Measurements from ENCODE around the gene CA10.

Gene CA10

DNA sequence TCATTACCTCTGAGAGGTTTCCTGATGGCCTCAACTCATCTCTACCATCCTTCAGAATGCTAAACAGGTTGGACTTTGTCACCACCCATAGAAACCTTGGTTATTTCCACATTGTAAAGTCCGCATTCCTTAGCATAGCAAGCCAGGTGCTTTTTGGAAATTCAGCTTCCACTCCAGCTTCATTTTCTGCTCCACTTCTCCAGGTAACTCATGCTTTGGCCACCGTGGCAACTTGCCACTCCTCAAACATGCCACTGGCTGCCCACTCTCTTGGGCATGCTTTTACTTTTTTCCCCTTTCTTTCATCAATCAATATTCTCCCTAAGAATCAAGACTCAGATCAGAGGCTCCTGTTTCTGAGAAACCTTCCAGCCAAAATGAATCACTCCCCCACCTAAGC is 203.3 kb downstream of the CA10 start:
- DNase-seq (ENCODE audit: low spot score) = no peak
- TF ChIP-seq, protein P1, sequence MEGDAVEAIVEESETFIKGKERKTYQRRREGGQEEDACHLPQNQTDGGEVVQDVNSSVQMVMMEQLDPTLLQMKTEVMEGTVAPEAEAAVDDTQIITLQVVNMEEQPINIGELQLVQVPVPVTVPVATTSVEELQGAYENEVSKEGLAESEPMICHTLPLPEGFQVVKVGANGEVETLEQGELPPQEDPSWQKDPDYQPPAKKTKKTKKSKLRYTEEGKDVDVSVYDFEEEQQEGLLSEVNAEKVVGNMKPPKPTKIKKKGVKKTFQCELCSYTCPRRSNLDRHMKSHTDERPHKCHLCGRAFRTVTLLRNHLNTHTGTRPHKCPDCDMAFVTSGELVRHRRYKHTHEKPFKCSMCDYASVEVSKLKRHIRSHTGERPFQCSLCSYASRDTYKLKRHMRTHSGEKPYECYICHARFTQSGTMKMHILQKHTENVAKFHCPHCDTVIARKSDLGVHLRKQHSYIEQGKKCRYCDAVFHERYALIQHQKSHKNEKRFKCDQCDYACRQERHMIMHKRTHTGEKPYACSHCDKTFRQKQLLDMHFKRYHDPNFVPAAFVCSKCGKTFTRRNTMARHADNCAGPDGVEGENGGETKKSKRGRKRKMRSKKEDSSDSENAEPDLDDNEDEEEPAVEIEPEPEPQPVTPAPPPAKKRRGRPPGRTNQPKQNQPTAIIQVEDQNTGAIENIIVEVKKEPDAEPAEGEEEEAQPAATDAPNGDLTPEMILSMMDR (IDR thresholded peaks at IDR 0.05) = no peak
- Histone ChIP-seq H3K4me3 (no peak overlapping the region), H3K27ac (no peak overlapping the region)

DNA sequence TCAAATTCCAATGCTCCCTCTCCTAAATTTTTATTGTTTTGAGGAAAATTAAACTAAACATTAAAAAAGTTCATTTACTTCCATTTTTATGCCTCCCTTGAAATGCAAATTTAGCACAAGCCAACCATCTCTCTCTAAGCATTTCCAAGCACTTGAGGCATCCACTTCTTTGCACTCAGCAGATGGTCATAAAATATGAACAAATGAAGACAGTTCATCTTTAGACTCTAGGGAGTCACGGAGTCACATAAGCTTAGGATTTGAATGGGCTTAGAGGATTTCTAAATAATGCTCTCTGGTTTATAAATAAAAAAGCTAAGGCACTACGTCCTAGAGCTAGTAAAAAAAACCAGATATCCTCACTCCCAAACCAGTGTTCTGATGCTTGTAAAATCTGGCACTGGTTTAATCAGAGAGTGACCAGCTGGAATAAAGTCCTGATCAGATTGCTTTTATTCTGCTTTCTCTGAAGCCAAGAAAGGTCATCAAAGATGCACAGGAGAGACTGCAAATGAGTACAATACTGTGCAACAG is 204.2 kb downstream of the CA10 start:
- TF ChIP-seq, protein P1 (IDR thresholded peaks at IDR 0.05) = no peak
- Histone ChIP-seq H3K4me3 (no peak overlapping the region), H3K27ac (no peak overlapping the region)
- DNase-seq (ENCODE audit: low spot score) = no peak

DNA sequence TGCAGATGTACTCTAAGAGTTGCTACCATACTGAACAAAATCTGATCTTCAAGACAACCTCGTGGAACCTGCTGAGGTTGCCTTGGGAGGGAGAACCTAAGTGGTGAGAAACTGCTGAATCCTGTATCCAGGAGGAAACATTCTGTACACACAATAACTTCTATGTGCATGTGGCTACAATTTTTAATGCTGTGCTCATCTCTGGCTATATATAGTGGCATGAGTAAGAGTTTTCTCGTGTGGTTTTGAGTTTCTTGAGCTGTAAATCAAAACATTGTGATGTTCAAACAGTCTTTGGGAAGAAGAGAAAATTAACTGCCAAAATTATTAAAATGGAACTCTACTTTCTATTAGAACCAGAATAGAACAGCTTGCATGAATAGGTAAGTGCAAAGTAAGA is 206.8 kb downstream of the CA10 start:
- Histone ChIP-seq H3K4me3 (no peak overlapping the region), H3K27ac (no peak overlapping the region)
- TF ChIP-seq, protein P1 (IDR thresholded peaks at IDR 0.05) = no peak
- DNase-seq (ENCODE audit: low spot score) = no peak

DNA sequence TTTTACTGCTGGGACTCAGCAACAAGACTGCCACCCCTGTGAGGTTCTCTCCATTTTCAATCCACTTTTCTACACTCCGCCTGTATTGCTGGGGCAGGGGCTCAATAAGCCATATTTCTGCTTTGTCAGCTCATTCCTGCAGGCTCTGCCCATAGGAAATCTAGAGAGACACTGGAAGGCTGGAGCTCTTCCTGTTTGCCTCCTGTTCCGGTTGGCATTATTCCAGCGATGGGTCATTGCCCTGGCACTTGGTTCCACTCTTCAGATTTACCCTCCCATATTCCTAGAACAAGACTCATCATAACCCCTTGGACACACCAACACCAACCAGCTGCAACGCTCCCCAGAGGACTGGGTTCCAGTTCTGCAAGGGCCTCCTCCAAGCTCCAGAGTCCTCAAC is 210.4 kb downstream of the CA10 start:
- no peak overlapping the region for H3K27ac ChIP-seq
- H3K4me3 ChIP-seq = no peak overlapping the region
- TF ChIP-seq, protein P1 (IDR thresholded peaks at IDR 0.05) = no peak
- DNase-seq (ENCODE audit: low spot score) = no peak

GRCh38 chr17:51947160-51947735 is 211.3 kb downstream of the CA10 start:
- Histone ChIP-seq H3K4me3 (no peak overlapping the region), H3K27ac (no peak overlapping the region)
- TF ChIP-seq, protein P1 (IDR thresholded peaks at IDR 0.05) = no peak
- no peak for DNase-seq (ENCODE audit: low spot score)

GRCh38 chr17:51946311-51946710 is 212.2 kb downstream of the CA10 start:
- H3K4me3 ChIP-seq = no peak overlapping the region
- TF ChIP-seq, protein P1 (IDR thresholded peaks at IDR 0.05) = no peak
- no peak overlapping the region for H3K27ac ChIP-seq
- no peak for DNase-seq (ENCODE audit: low spot score)

DNA sequence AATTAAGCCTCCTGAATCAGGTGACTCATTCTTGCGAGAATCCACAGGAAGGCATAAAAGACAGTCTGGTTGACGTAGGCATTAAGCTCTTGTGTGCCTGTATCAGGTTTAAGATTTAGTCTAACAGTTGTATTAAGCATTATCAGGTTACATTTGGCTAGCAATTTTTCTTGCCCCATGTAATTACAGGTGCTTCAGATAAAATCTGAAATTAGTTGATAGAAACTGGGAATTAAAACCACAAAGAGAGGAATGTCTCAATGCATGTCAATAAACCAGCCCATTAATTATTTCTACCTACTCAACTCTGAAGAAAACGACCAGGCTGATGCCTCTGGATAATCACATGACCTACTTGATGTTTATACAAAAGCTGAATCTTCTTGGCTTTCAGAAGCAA is 217.2 kb downstream of the CA10 start:
- Histone ChIP-seq H3K4me3 (no peak overlapping the region), H3K27ac (no peak overlapping the region)
- DNase-seq (ENCODE audit: low spot score) = no peak
- TF ChIP-seq, protein P1 (IDR thresholded peaks at IDR 0.05) = no peak

Measured in coronary artery (tissue), 2 donors.